Endothelial cell (in vitro differentiated cells): ENCODE measurements around the gene ARMC5. TPM values are rescaled to one million over a fixed set of nuclear protein-coding genes. Genes with fewer than 3 reads are reported as not detected.
A peak's percentile ranks its signal among the peaks of the same experiment; 100 is the strongest.
"Not testable (repeated sequence)": the region's sequence is repeated elsewhere in the genome, so short reads cannot be mapped to it uniquely, and the experiment has no call there.

Source experiments
- DNase-seq: peaks from one replicate; pipeline ENCODE4 v3.0.0; 2021; ENCODE audit warnings: low spot score
- H3K27ac Mint-ChIP-seq: one replicate; pipeline ENCODE4 v1.8.0; 2021; ENCODE audit warnings: mixed read lengths, inconsistent platforms; ENCODE audit not compliant: unreplicated experiment
- H3K27me3 Mint-ChIP-seq: one replicate; pipeline ENCODE4 v1.8.0; 2021; ENCODE audit warnings: mild to moderate bottlenecking, moderate library complexity, mixed read lengths, inconsistent platforms; ENCODE audit not compliant: unreplicated experiment
- H3K36me3 Mint-ChIP-seq: one replicate; pipeline ENCODE4 v1.8.0; 2021; ENCODE audit warnings: mild to moderate bottlenecking, low read depth, mixed read lengths, inconsistent platforms; ENCODE audit not compliant: unreplicated experiment
- H3K4me1 Mint-ChIP-seq: one replicate; pipeline ENCODE4 v1.8.0; 2021; ENCODE audit warnings: mild to moderate bottlenecking, mixed read lengths, inconsistent platforms; ENCODE audit not compliant: unreplicated experiment
- H3K4me3 Mint-ChIP-seq: one replicate; pipeline ENCODE4 v1.8.0; 2021; ENCODE audit warnings: mild to moderate bottlenecking, mixed read lengths, inconsistent platforms; ENCODE audit not compliant: unreplicated experiment
- H3K9me3 Mint-ChIP-seq: one replicate; pipeline ENCODE4 v1.8.0; 2021; ENCODE audit warnings: mixed read lengths, inconsistent platforms; ENCODE audit not compliant: unreplicated experiment
- CTCF ChIP-seq: fragments of 200-600 bp; sonication (generic); IDR thresholded peaks from one replicate; pipeline ENCODE4 v1.5.0; 2021; ENCODE audit warnings: antibody characterized with exemption; ENCODE audit not compliant: unreplicated experiment
- total RNA-seq: library from RNA; stranded (reverse); fragmentation: NEBNext Ultra II Directional; extraction: Animal tissue kit (Norgen Biotek cat#: 25700); gene quantifications from one replicate; pipeline ENCODE4 v1.2.1, GENCODE V29; 2021; ENCODE audit not compliant: unreplicated experiment

Gene ARMC5
- total RNA-seq, 1 donor from 2014 or later: 15.9 TPM

GRCh38 chr16:31440516-31441184, 18.7 kb upstream of the ARMC5 start:
- no peak for DNase-seq
- Mint-ChIP-seq H3K4me1 (peaks cover 7% of the 10 kb centered on the region), H3K27me3 (peaks cover 2% of the 10 kb centered on the region), H3K4me3 (no peak overlapping the region), H3K9me3 (no peaks in the 10 kb centered on the region), H3K27ac (no peak overlapping the region), H3K36me3 (no peaks in the 10 kb centered on the region)
- no peak for TF ChIP-seq CTCF

- peaks cover 4% of the 10 kb centered on the region for H3K27me3 Mint-ChIP-seq
- no peaks in the 10 kb centered on the region for H3K9me3 Mint-ChIP-seq
- no peak for TF ChIP-seq CTCF
- H3K27ac Mint-ChIP-seq: peak overlapping the region; percentile 61
- peaks cover 7% of the 10 kb centered on the region for H3K4me1 Mint-ChIP-seq
- H3K4me3 Mint-ChIP-seq: peak overlapping the region; percentile 89
- no peaks in the 10 kb centered on the region for H3K36me3 Mint-ChIP-seq
- no peak for DNase-seq
Measured at GRCh38 chr16:31441956-31442355, 17.3 kb upstream of the ARMC5 start.

DNA sequence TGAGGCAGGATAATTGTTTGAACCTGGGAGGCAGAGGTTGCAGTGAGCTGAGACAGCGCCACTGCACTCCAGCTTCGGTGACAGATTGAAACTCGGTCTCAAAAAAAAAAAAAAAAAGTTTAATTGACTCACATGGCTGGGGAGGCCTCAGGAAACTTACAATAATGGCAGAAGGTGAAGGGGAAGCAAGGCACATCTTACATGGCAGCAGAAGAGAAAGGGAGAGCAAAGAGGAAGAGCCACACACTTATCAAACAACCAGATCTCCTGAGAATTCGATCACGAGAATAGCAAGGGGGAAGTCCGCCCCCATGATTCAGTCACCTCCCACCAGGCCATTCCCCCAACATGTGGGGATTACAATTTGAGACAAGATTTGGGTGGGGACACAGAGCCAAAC, 13.4 kb upstream of the ARMC5 start:
- H3K36me3 Mint-ChIP-seq, H3K9me3 Mint-ChIP-seq, H3K27me3 Mint-ChIP-seq, H3K27ac Mint-ChIP-seq, H3K4me1 Mint-ChIP-seq, DNase-seq, H3K4me3 Mint-ChIP-seq: not testable (repeated sequence)

DNA sequence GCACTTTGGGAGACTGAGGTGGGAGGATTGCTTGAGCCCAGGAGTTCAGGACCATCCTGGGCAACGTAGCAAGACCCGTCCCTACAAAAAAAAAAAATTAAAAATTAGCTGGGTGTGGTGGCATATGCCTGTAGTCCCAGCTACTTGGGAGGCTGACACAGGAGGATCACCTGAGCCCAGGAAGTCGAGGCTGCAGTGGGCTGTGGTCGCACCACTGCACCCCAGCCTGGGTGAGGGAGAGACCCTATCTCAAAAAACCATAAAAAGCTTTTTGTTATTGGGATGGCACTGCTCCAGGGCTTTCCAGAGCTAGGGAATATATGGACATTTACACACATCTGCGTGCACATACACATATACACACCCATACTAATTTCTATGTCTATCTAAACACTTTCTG, 8.1 kb upstream of the ARMC5 start:
- Mint-ChIP-seq H3K27ac (no peak overlapping the region), H3K9me3 (no peaks in the 10 kb centered on the region), H3K36me3 (no peaks in the 10 kb centered on the region), H3K27me3 (peaks cover 7% of the 10 kb centered on the region), H3K4me3 (no peak overlapping the region), H3K4me1 (peaks cover 23% of the 10 kb centered on the region)
- TF ChIP-seq CTCF: no peak
- no peak for DNase-seq

DNA sequence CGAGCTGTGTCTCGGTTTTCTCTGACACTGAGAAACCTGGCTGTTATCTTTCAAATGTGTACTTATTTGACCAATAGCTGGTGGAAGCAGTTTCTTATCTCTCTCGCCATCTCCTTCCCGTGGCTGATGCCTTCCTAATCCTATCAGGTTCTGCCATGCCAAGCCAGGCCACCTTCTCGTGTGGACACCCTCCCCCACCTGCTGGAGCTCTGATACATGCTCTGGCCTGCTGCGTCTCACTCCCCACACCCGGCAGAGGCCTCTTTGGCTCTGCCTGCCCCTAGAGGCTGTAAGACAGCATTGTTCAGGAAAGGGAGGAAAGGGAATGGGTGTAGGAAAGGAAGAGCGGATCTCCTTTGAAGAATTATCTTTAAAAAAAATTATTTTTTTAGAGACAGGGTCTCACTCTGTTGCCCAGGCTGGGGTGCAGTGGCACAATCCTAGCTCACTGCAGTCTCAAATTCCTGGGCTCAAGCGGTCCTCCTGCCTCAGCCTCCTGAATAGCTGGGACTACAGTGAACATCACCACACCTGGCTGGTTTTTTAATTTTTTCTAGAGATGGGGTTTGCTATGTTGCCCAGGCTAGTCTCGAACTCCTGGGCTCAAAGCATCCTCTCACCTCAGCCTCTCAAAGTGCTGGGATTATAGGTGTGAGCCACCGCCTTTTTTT, 7.5 kb upstream of the ARMC5 start:
- no peak overlapping the region for H3K27ac Mint-ChIP-seq
- H3K9me3 Mint-ChIP-seq: no peaks in the 10 kb centered on the region
- DNase-seq: peak; percentile 59
- H3K4me1 Mint-ChIP-seq: peaks cover 25% of the 10 kb centered on the region
- peak; percentile 43 for TF ChIP-seq CTCF
- H3K27me3 Mint-ChIP-seq: peaks cover 7% of the 10 kb centered on the region
- no peak overlapping the region for H3K4me3 Mint-ChIP-seq
- H3K36me3 Mint-ChIP-seq: no peaks in the 10 kb centered on the region
